ENCODE measurements around the gene GNAZ. TPM values are rescaled to one million over a fixed set of nuclear protein-coding genes. Genes with fewer than 3 reads are reported as not detected.
A peak's percentile ranks its signal among the peaks of the same experiment; 100 is the strongest.

Gene GNAZ
- total RNA-seq, 1 experiment from 2014 or later, result 11.1 TPM

- H3K79me2 ChIP-seq (ENCODE audit: insufficient read depth, low read length), result no peaks in the 10 kb centered on the region
- no peaks in the 10 kb centered on the region for H3K36me3 ChIP-seq (ENCODE audit: control insufficient read depth in 1 of 2, insufficient read depth in 2 of 2, low read length in 2 of 2)
- peak overlapping the region; percentile 75; the same call in 1 of the 2 replicates for H3K9ac ChIP-seq (ENCODE audit: low read length)
- ATAC-seq (no peak), DNase-seq (ENCODE audit: low read depth, low spot score) (no peak)
- peaks cover 5 to 21% of the 10 kb centered on the region in 2 experiments for H3K4me1 ChIP-seq (ENCODE audit: control insufficient read depth in 1 of 2, insufficient read depth in 2 of 2, low read length in 2 of 2)
- H3K9me3 ChIP-seq (ENCODE audit: control insufficient read depth in 1 of 2, insufficient read depth in 1 of 2, low read depth in 1 of 2, low read length in 2 of 2), result no peaks in the 10 kb centered on the region
- H2AFZ ChIP-seq (ENCODE audit: low read depth, low read length, poor library complexity, severe bottlenecking), result no peak overlapping the region
- no peak overlapping the region for H3K27ac ChIP-seq (ENCODE audit: low read depth, low read length)
- H3K4me3 ChIP-seq (replicated peaks in 1 of 2; ENCODE audit: low read depth in 1 of 2, low read length in 2 of 2), result peak overlapping the region; percentile 68 to 79
- BruUV-seq (replicated peaks), result no TSS peak
- no peaks in the 10 kb centered on the region for H3K9me2 ChIP-seq (ENCODE audit: insufficient read depth)
- H3K4me2 ChIP-seq (ENCODE audit: low read length), result peak overlapping the region; percentile 100
- ChIA-PET CTCF (no interaction called here), POLR2A (no interaction called here), RAD21 (ENCODE audit: low non-redundant PET in 1 of 2, low total read pairs in 2 of 2, uncharacterized antibody in 2 of 2, unreplicated experiment in 2 of 2) (no interaction called here)
- H4K20me1 ChIP-seq (ENCODE audit: insufficient read depth), result no peaks in the 10 kb centered on the region
- no peaks in the 10 kb centered on the region for H3K27me3 ChIP-seq (ENCODE audit: insufficient read depth, low read length)
- TF ChIP-seq EZH2phosphoT487 (IDR thresholded peaks at IDR 0.05; ENCODE audit: borderline replicate concordance), result no peak
- no peak for TF ChIP-seq RAD21 (IDR thresholded peaks at IDR 0.05; ENCODE audit: low read depth)
- no peak for TF ChIP-seq EGR1 (IDR thresholded peaks at IDR 0.05; ENCODE audit: low read depth)
- no peak for TF ChIP-seq FOSL1 (IDR thresholded peaks at IDR 0.05; ENCODE audit: low read depth)
- TF ChIP-seq POLR2AphosphoS5 (IDR thresholded peaks at IDR 0.05; ENCODE audit: low read depth, low read length), result no peak
- no peak for TF ChIP-seq ELF1 (IDR thresholded peaks at IDR 0.05; ENCODE audit: borderline replicate concordance, low read depth)
- TF ChIP-seq YY1 (IDR thresholded peaks at IDR 0.05; ENCODE audit: extremely low read depth, insufficient replicate concordance, low read depth, low read length), result no peak
- TF ChIP-seq ZBTB33 (IDR thresholded peaks at IDR 0.05; ENCODE audit: extremely low read depth, insufficient replicate concordance, low read length), result no peak
- TF ChIP-seq SP1 (IDR thresholded peaks at IDR 0.05; ENCODE audit: low read depth), result no peak
- no peak for TF ChIP-seq ZFX (IDR thresholded peaks at IDR 0.05)
- no peak for TF ChIP-seq SRF (IDR thresholded peaks at IDR 0.05; ENCODE audit: low read depth)
- TF ChIP-seq CEBPB (IDR thresholded peaks at IDR 0.05; ENCODE audit: low read depth), result no peak
- TF ChIP-seq CBX3 (IDR thresholded peaks at IDR 0.05; ENCODE audit: low read depth), result no peak
- no peak for TF ChIP-seq EZH2 (IDR thresholded peaks at IDR 0.05)
- TF ChIP-seq ZNF274 (IDR thresholded peaks at IDR 0.05; ENCODE audit: low read depth, low read length), result no peak
- no peak for TF ChIP-seq TCF7L2 (IDR thresholded peaks at IDR 0.05; ENCODE audit: borderline replicate concordance, extremely low read depth, insufficient read depth, insufficient read length)
- TF ChIP-seq, protein P1, sequence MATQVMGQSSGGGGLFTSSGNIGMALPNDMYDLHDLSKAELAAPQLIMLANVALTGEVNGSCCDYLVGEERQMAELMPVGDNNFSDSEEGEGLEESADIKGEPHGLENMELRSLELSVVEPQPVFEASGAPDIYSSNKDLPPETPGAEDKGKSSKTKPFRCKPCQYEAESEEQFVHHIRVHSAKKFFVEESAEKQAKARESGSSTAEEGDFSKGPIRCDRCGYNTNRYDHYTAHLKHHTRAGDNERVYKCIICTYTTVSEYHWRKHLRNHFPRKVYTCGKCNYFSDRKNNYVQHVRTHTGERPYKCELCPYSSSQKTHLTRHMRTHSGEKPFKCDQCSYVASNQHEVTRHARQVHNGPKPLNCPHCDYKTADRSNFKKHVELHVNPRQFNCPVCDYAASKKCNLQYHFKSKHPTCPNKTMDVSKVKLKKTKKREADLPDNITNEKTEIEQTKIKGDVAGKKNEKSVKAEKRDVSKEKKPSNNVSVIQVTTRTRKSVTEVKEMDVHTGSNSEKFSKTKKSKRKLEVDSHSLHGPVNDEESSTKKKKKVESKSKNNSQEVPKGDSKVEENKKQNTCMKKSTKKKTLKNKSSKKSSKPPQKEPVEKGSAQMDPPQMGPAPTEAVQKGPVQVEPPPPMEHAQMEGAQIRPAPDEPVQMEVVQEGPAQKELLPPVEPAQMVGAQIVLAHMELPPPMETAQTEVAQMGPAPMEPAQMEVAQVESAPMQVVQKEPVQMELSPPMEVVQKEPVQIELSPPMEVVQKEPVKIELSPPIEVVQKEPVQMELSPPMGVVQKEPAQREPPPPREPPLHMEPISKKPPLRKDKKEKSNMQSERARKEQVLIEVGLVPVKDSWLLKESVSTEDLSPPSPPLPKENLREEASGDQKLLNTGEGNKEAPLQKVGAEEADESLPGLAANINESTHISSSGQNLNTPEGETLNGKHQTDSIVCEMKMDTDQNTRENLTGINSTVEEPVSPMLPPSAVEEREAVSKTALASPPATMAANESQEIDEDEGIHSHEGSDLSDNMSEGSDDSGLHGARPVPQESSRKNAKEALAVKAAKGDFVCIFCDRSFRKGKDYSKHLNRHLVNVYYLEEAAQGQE (IDR thresholded peaks at IDR 0.05; ENCODE audit: low read depth), result no peak
- TF ChIP-seq JUND (IDR thresholded peaks at IDR 0.05), result no peak
- TF ChIP-seq, protein P2, sequence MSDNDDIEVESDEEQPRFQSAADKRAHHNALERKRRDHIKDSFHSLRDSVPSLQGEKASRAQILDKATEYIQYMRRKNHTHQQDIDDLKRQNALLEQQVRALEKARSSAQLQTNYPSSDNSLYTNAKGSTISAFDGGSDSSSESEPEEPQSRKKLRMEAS (IDR thresholded peaks at IDR 0.05), result no peak
- TF ChIP-seq, protein P3, sequence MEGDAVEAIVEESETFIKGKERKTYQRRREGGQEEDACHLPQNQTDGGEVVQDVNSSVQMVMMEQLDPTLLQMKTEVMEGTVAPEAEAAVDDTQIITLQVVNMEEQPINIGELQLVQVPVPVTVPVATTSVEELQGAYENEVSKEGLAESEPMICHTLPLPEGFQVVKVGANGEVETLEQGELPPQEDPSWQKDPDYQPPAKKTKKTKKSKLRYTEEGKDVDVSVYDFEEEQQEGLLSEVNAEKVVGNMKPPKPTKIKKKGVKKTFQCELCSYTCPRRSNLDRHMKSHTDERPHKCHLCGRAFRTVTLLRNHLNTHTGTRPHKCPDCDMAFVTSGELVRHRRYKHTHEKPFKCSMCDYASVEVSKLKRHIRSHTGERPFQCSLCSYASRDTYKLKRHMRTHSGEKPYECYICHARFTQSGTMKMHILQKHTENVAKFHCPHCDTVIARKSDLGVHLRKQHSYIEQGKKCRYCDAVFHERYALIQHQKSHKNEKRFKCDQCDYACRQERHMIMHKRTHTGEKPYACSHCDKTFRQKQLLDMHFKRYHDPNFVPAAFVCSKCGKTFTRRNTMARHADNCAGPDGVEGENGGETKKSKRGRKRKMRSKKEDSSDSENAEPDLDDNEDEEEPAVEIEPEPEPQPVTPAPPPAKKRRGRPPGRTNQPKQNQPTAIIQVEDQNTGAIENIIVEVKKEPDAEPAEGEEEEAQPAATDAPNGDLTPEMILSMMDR (IDR thresholded peaks at IDR 0.05 in 2 of 3, conservative IDR thresholded peaks at IDR 0.05 in 1 of 3; ENCODE audit: borderline replicate concordance in 1 of 3, insufficient read depth in 1 of 3, low read depth in 2 of 3, low read length in 2 of 3), result no peak
- intact Hi-C loops (cut with micrococcal nuclease), result no loop called here
Observed at GRCh38 chr22:23068832-23069385, 1.4 kb upstream of the GNAZ start.

All from HCT116 (cell line).